GM06990 (cell line): Measurements from ENCODE around the gene ZNF407.

Experiments used
- DNase-seq: peaks from one replicate; pipeline ENCODE4 v3.0.0-alpha.2; 2011; ENCODE audit not compliant: insufficient read length; ENCODE audit errors: extremely low read depth
- H3K27me3 ChIP-seq: replicated peaks from 2 replicates; pipeline ENCODE4 v1.6.0; 2011; ENCODE audit warnings: low read length; ENCODE audit not compliant: control insufficient read depth, insufficient read depth
- H3K36me3 ChIP-seq: 2 replicates; pipeline ENCODE4 v1.5.1; 2011; ENCODE audit warnings: low read length; ENCODE audit not compliant: control insufficient read depth, insufficient read depth
- H3K4me3 ChIP-seq: replicated peaks from 2 replicates; pipeline ENCODE4 v1.5.1; 2011; ENCODE audit warnings: low read depth, mild to moderate bottlenecking, control low read depth, low read length
- TF ChIP-seq, protein P1 (sequence below): IDR thresholded peaks from 2 replicates; pipeline ENCODE4 v1.5.1; 2011; ENCODE audit warnings: low read length, control low read depth, mild to moderate bottlenecking, inconsistent platforms; ENCODE audit not compliant: insufficient read depth, poor library complexity, severe bottlenecking

ZNF407 gene

GRCh38 chr18:74573053-74573452 is 24.6 kb upstream of the ZNF407 start:
- no peak overlapping the region for H3K4me3 ChIP-seq
- TF ChIP-seq, protein P1, sequence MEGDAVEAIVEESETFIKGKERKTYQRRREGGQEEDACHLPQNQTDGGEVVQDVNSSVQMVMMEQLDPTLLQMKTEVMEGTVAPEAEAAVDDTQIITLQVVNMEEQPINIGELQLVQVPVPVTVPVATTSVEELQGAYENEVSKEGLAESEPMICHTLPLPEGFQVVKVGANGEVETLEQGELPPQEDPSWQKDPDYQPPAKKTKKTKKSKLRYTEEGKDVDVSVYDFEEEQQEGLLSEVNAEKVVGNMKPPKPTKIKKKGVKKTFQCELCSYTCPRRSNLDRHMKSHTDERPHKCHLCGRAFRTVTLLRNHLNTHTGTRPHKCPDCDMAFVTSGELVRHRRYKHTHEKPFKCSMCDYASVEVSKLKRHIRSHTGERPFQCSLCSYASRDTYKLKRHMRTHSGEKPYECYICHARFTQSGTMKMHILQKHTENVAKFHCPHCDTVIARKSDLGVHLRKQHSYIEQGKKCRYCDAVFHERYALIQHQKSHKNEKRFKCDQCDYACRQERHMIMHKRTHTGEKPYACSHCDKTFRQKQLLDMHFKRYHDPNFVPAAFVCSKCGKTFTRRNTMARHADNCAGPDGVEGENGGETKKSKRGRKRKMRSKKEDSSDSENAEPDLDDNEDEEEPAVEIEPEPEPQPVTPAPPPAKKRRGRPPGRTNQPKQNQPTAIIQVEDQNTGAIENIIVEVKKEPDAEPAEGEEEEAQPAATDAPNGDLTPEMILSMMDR = no peak
- no peak for DNase-seq
- no peaks in the 10 kb centered on the region for H3K36me3 ChIP-seq
- H3K27me3 ChIP-seq = no peaks in the 10 kb centered on the region

- Histone ChIP-seq H3K27me3 (no peaks in the 10 kb centered on the region; the same call in 1 of the 2 replicates), H3K36me3 (no peaks in the 10 kb centered on the region)
Observed at GRCh38 chr18:74574916-74575315, 22.8 kb upstream of the ZNF407 start.

GRCh38 chr18:74577019-74577418 is 20.7 kb upstream of the ZNF407 start:
- TF ChIP-seq, protein P1 = no peak
- no peak for DNase-seq
- H3K4me3 ChIP-seq = no peak overlapping the region
- no peaks in the 10 kb centered on the region for H3K36me3 ChIP-seq
- no peaks in the 10 kb centered on the region; the same call in 1 of the 2 replicates for H3K27me3 ChIP-seq

More at GRCh38 chr18:74574916-74575315, 22.8 kb upstream of the ZNF407 start:
- TF ChIP-seq, protein P1 = no peak
- no peak for DNase-seq
- no peak overlapping the region for H3K4me3 ChIP-seq

GRCh38 chr18:74579496-74580065 is 18.1 kb upstream of the ZNF407 start:
- Histone ChIP-seq H3K36me3 (no peaks in the 10 kb centered on the region), H3K27me3 (no peaks in the 10 kb centered on the region; the same call in 1 of the 2 replicates), H3K4me3 (no peak overlapping the region)
- DNase-seq = no peak
- TF ChIP-seq, protein P1 = no peak

DNA sequence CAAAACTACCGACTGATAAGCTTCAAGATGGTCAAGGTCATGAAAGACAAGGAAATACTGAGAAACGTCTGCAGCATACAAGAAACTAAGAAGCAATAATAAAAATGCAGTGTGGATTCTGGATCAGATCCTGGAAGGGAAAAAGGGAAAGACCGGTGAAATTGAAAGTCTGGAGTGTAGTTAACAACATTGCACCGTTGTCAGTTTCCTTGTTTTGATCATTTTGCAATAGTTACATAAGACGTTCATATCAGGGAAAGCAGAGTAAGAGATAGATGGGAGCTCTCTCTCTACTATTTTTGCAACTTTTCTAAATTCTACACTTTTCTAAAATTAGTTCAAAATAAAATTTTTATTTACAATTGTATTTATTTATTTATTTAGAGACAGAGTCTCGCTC is 15.0 kb upstream of the ZNF407 start:
- Histone ChIP-seq H3K36me3 (no peaks in the 10 kb centered on the region), H3K27me3 (no peaks in the 10 kb centered on the region; the same call in 1 of the 2 replicates), H3K4me3 (no peak overlapping the region)
- DNase-seq = no peak
- TF ChIP-seq, protein P1 = no peak

- Histone ChIP-seq H3K4me3 (no peak overlapping the region), H3K36me3 (no peaks in the 10 kb centered on the region), H3K27me3 (no peaks in the 10 kb centered on the region)
- TF ChIP-seq, protein P1 = no peak
- DNase-seq = no peak
Observed at GRCh38 chr18:74587441-74587840, 10.2 kb upstream of the ZNF407 start.
